K562 (cell line): Measurements from ENCODE around the gene AUNIP. TPM values are rescaled to one million over a fixed set of nuclear protein-coding genes. Genes with fewer than 3 reads are reported as not detected.

Source experiments
- CEBPG ChIP-seq, 3 experiments: fragments of 200-800 bp in 1 of 3; sonication (Bioruptor generic) in 1 of 3; sonication (generic) in 1 of 3; formaldehyde crosslinking in 1 of 3; IDR thresholded peaks in 2 of 3; conservative IDR thresholded peaks in 1 of 3; 2 replicates each; pipeline versions ENCODE4 v1.6.1 to v1.8.0; 2016 to 2022; ENCODE audit warnings: missing compliant biosample characterization in 2 of 3, missing genetic modification characterization in 2 of 3, mild to moderate bottlenecking in 1 of 3, missing genetic modification reagents in 1 of 3
- ETS2 ChIP-seq: IDR thresholded peaks from 2 replicates; pipeline ENCODE4 v1.6.1; 2016; ENCODE audit warnings: borderline replicate concordance, missing genetic modification characterization, mild to moderate bottlenecking, moderate library complexity, missing compliant biosample characterization; ENCODE audit not compliant: poor library complexity, severe bottlenecking
- GABPB1 ChIP-seq: sonication (generic); formaldehyde crosslinking; IDR thresholded peaks from 2 replicates; pipeline ENCODE4 v1.8.0; 2022; ENCODE audit warnings: mild to moderate bottlenecking, missing genetic modification reagents
- GTF2E2 ChIP-seq: fragments of 200-800 bp; sonication (Bioruptor generic); IDR thresholded peaks from 2 replicates; pipeline ENCODE4 v1.6.1; 2016; ENCODE audit warnings: missing genetic modification characterization, missing compliant biosample characterization
- HDGF ChIP-seq: fragments of 450-650 bp; IDR thresholded peaks from 2 replicates; pipeline ENCODE4 v1.6.1; 2016
- HNRNPH1 ChIP-seq: fragments of 200-400 bp; formaldehyde crosslinking; optimal IDR thresholded peaks from 2 replicates; pipeline ENCODE3; 2017; ENCODE audit warnings: low read depth, mild to moderate bottlenecking, low read length, moderate library complexity
- L3MBTL2 ChIP-seq: fragments of 450-650 bp; IDR thresholded peaks from 2 replicates; pipeline ENCODE4 v1.6.1; 2016; ENCODE audit warnings: mild to moderate bottlenecking, moderate library complexity
- NEUROD1 ChIP-seq: fragments of 150-350 bp; IDR thresholded peaks from 2 replicates; pipeline ENCODE4 v1.6.1; 2014; ENCODE audit warnings: borderline replicate concordance, low read length, low read depth; ENCODE audit not compliant: partially characterized antibody
- NFRKB ChIP-seq: fragments of 450-650 bp; IDR thresholded peaks from 2 replicates; pipeline ENCODE4 v1.6.1; 2016; ENCODE audit warnings: low read depth
- SIN3A ChIP-seq, 2 experiments: fragments of 150-350 bp in 1 of 2; IDR thresholded peaks; 2 replicates each; pipeline ENCODE4 v1.6.1; 2011 to 2016; ENCODE audit warnings: borderline replicate concordance in 2 of 2, low read depth in 2 of 2, low read length in 2 of 2, mild to moderate bottlenecking in 2 of 2, moderate library complexity in 2 of 2; ENCODE audit not compliant: control insufficient read depth in 1 of 2
- polyA plus RNA-seq, 8 experiments: library from polyadenylated mRNA; depleted of rRNA in 4 of 8; stranded (reverse) in 5 of 8; unstranded in 3 of 8; fragments of >200 nt; fragmentation: Nextera tagmentation in 2 of 8; fragmentation: Illumina TruSeq in 1 of 8; extraction: Ambion mirVana in 2 of 8; extraction: Trizol in 1 of 8; gene quantifications; 2 replicates each; pipeline versions ENCODE4 v1.2.1 to v1.2.3, GENCODE V29; 2011 to 2014; ENCODE audit warnings: inconsistent platforms in 1 of 8, missing spikeins in 1 of 8
- total RNA-seq, 7 experiments: library from RNA; depleted of rRNA in 6 of 7; stranded (reverse); fragments of >200 nt in 6 of 7; fragmentation: Illumina TruSeq in 2 of 7; extraction: Trizol in 2 of 7; gene quantifications; 2 replicates each; pipeline versions ENCODE4 v1.2.1 to v1.2.3, GENCODE V29; 2011 to 2021; ENCODE audit warnings: low replicate concordance in 1 of 7
- TF ChIP-seq, protein P1 (sequence below), 2 experiments: fragments of 450-650 bp; IDR thresholded peaks; 2 replicates each; pipeline ENCODE4 v1.6.1; 2016
- TF ChIP-seq, protein P2 (sequence below): sonication (generic); formaldehyde crosslinking; IDR thresholded peaks from 2 replicates; pipeline ENCODE4 v1.9.0; 2022; ENCODE audit warnings: mild to moderate bottlenecking, missing genetic modification reagents
- TF ChIP-seq, protein P3 (sequence below): fragments of 450-650 bp; IDR thresholded peaks from 2 replicates; pipeline ENCODE4 v1.6.1; 2017; ENCODE audit warnings: antibody characterized with exemption

Gene AUNIP
- total and polyA plus RNA-seq, 9 of the 15 experiments (the other 6 are each of a cell fraction or from before 2014, with no cell fraction given), result 12.1 to 53.8 (median 47.1) TPM

DNA sequence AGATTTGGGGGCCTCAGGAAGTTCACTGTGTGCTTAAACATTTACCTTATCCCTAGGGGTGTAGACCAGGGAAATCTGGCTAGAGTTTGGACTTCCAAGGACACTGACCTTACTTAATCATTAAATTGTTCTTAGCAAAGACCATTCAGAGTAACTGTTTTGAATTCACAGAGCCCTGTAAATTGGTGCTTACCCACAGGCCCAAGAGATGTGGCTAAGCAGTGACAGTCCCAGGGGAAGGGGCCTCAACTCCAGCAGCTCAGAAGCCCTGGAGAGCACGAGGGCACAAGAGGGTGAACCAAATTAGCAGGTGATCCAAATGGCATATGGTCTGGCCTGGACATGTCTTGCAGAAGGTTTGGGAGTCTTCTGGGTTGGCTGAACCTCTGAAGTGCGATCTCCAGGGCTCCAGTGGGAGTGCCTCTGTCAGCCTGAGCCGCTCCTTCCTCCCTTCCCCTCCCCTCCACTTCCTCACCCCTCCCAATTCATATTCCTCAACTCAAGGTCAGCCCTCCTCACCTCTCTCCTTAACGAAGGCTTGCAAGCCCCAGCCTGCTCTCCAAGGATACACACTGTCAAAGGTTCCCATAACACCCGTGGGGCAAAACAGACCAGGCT is 11.9 kb upstream of the AUNIP start (continued):
- TF ChIP-seq GTF2E2 (tag), result no peak
- TF ChIP-seq, protein P1, sequence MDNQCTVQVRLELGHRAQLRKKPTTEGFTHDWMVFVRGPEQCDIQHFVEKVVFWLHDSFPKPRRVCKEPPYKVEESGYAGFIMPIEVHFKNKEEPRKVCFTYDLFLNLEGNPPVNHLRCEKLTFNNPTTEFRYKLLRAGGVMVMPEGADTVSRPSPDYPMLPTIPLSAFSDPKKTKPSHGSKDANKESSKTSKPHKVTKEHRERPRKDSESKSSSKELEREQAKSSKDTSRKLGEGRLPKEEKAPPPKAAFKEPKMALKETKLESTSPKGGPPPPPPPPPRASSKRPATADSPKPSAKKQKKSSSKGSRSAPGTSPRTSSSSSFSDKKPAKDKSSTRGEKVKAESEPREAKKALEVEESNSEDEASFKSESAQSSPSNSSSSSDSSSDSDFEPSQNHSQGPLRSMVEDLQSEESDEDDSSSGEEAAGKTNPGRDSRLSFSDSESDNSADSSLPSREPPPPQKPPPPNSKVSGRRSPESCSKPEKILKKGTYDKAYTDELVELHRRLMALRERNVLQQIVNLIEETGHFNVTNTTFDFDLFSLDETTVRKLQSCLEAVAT (IDR thresholded peaks at IDR 0.05), result no peak
- TF ChIP-seq L3MBTL2, result peak; percentile 42; the same call in 1 of the 2 replicates
- TF ChIP-seq NEUROD1, result no peak
- no peak for TF ChIP-seq GABPB1 (CRISPR knock-in tag)
- TF ChIP-seq NFRKB, result no peak
- TF ChIP-seq, protein P2, sequence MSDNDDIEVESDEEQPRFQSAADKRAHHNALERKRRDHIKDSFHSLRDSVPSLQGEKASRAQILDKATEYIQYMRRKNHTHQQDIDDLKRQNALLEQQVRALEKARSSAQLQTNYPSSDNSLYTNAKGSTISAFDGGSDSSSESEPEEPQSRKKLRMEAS (CRISPR knock-in tag), result no peak
- TF ChIP-seq HDGF, result peak; percentile 48; the same call in 1 of the 2 replicates
- no peak for TF ChIP-seq CEBPG (CRISPR knock-in tag; IDR thresholded peaks at IDR 0.05)
- no peak for TF ChIP-seq CEBPG (tag; conservative IDR thresholded peaks at IDR 0.05 in 1 of 2, IDR thresholded peaks at IDR 0.05 in 1 of 2)
- no peak for TF ChIP-seq ETS2 (tag)
- TF ChIP-seq HNRNPH1, result no peak
- 0 out of 4 replicates have a peak, but pooled peaks of 1 of the 2 experiments have one; percentile 13 for TF ChIP-seq SIN3A (IDR thresholded peaks at IDR 0.05; ENCODE audit: borderline replicate concordance in 2 of 2, control insufficient read depth in 1 of 2, low read depth in 2 of 2, low read length in 2 of 2)
- TF ChIP-seq, protein P3, sequence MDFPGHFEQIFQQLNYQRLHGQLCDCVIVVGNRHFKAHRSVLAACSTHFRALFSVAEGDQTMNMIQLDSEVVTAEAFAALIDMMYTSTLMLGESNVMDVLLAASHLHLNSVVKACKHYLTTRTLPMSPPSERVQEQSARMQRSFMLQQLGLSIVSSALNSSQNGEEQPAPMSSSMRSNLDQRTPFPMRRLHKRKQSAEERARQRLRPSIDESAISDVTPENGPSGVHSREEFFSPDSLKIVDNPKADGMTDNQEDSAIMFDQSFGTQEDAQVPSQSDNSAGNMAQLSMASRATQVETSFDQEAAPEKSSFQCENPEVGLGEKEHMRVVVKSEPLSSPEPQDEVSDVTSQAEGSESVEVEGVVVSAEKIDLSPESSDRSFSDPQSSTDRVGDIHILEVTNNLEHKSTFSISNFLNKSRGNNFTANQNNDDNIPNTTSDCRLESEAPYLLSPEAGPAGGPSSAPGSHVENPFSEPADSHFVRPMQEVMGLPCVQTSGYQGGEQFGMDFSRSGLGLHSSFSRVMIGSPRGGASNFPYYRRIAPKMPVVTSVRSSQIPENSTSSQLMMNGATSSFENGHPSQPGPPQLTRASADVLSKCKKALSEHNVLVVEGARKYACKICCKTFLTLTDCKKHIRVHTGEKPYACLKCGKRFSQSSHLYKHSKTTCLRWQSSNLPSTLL, result no peak
